Stomach (tissue), 9 donors: ENCODE results near the gene CDC42EP1. TPM values are rescaled to one million over a fixed set of nuclear protein-coding genes. Genes with fewer than 3 reads are reported as not detected.

Experiments used
- DNase-seq, 2 donors: peaks; one replicate each; pipeline versions ENCODE4 v3.0.0 to v3.0.0-alpha.2; 2013 to 2019
- H3K27ac ChIP-seq, 5 donors: fragments of 200-600 bp in 4 of 5; sonication (generic) in 4 of 5; one replicate each; pipeline ENCODE4 v1.5.1; 2013 to 2019; ENCODE audit warnings: mild to moderate bottlenecking in 1 of 5, moderate library complexity in 1 of 5
- H3K27me3 ChIP-seq, 3 donors: fragments of 200-600 bp; sonication (generic); one replicate each; pipeline ENCODE4 v1.5.1; 2017 to 2019; ENCODE audit warnings: mixed run types in 1 of 3
- H3K36me3 ChIP-seq, 4 donors: fragments of 200-600 bp; sonication (generic); 1 replicate in 3 of 4; 2 replicates in 1 of 4; pipeline ENCODE4 v1.5.1; 2016 to 2019
- H3K4me1 ChIP-seq, 4 donors: fragments of 200-600 bp; sonication (generic); one replicate each; pipeline ENCODE4 v1.5.1; 2016 to 2019
- H3K4me3 ChIP-seq, 4 donors: fragments of 200-600 bp; sonication (generic) in 3 of 4; one replicate each; pipeline ENCODE4 v1.5.1; 2016 to 2019; ENCODE audit warnings: mild to moderate bottlenecking in 1 of 4
- H3K9me3 ChIP-seq, 4 donors: fragments of 200-600 bp; sonication (generic); one replicate each; pipeline ENCODE4 v1.5.1; 2016 to 2019
- CTCF ChIP-seq, 7 experiments: fragments of 450-650 bp in 4 of 7; fragments of 200-600 bp in 3 of 7; sonication (generic) in 3 of 7; IDR thresholded peaks; one replicate each; pipeline ENCODE4 v1.5.1; 2016 to 2019; ENCODE audit warnings: antibody characterized with exemption in 7 of 7, control low read depth in 2 of 7, mild to moderate bottlenecking in 1 of 7
- EP300 ChIP-seq: sonication (generic); formaldehyde crosslinking; IDR thresholded peaks from one replicate; pipeline ENCODE4 v1.6.1; 2017; ENCODE audit warnings: antibody characterized with exemption
- POLR2A ChIP-seq, 4 donors: fragments of 450-650 bp; IDR thresholded peaks; one replicate each; pipeline ENCODE4 v1.6.1; 2016; ENCODE audit warnings: antibody characterized with exemption in 4 of 4, control low read depth in 2 of 4, mild to moderate bottlenecking in 1 of 4, moderate library complexity in 1 of 4
- POLR2AphosphoS5 ChIP-seq, 3 donors: sonication (generic); formaldehyde crosslinking; IDR thresholded peaks; one replicate each; pipeline ENCODE4 v1.6.1; 2016; ENCODE audit warnings: antibody characterized with exemption in 3 of 3
- WGBS, 5 donors: extraction: QIAGEN DNeasy Blood & Tissue Kit in 3 of 5; methylation state at CpG; one replicate each; pipeline versions ENCODE4 v1.1.5 to v1.1.7; 2013 to 2018; 5-methylcytosine and 5-hydroxymethylcytosine counted together
- intact Hi-C: fragments of 100-400 bp; cut with DNase I; formaldehyde crosslinking; loops from one replicate; pipeline ENCODE4 v1.15.1; 2023; ENCODE audit warnings: low total_unique reads
- polyA plus RNA-seq, 3 donors: library from polyadenylated mRNA; stranded (reverse); fragments of 200-250 nt; gene quantifications; one replicate each; pipeline ENCODE4 v1.2.3, GENCODE V29; 2013
- total RNA-seq, 5 donors: library from RNA; depleted of rRNA; stranded (reverse); fragments of >200 nt; gene quantifications; one replicate each; pipeline versions ENCODE4 v1.1.0 to v1.2.3, GENCODE V29; 2014 to 2016
- donor health status: healthy with polysubstance abuse.
- donor health status: Bipolar disorder and iron deficiency.
- donor health status: healthy.

Gene CDC42EP1
- total and polyA plus RNA-seq, 8 donors = 28.6 to 195 (median 80.1) TPM

DNA sequence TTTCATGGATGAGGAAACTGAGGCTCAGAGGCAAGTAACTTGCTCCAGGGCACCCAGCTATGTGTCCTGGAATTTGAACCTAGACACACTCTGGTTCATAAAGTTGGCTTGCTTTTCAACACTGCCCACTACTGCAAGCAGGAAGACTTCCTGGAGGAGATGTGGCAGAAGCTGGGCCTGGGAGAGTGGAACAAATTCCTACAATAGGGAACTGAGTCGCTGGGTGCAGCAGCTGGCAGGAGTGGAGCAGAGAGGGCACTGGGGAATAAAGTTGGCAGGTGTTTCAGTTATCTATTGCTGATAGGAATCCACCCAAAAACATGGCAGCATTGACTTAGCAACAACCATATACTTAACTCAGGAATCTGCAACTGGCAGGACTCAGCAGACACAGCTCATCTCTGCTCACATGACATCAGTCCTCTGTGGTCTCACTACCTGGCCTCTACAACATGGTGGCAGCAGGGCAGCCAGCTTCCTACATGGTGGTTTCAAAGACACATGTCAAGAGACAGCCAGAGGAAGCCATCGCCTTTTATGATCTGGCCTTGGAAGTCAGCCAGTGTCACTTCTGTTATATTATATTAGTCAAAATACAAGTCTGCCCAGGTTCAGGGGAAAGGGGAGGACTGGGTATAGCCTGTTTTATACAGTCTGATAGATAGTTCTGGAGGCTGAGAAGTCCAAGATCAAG lies 30.5 kb upstream of the CDC42EP1 start:
- H3K4me3 ChIP-seq = no peak overlapping the region
- WGBS, 5 donors = 43 to 71% (median 61%) methylated on average over 2 of the region's 2 CpGs
- peaks cover 0 to 23% (median 1%) of the 10 kb centered on the region in 4 donors for H3K4me1 ChIP-seq
- no peaks in the 10 kb centered on the region for H3K27me3 ChIP-seq
- no peaks in the 10 kb centered on the region for H3K9me3 ChIP-seq
- no peak overlapping the region for H3K27ac ChIP-seq
- H3K36me3 ChIP-seq = no peaks in the 10 kb centered on the region
- no peak for TF ChIP-seq CTCF (IDR thresholded peaks at IDR 0.05)
- no peak for TF ChIP-seq POLR2A (IDR thresholded peaks at IDR 0.05)
- no peak for TF ChIP-seq POLR2AphosphoS5 (IDR thresholded peaks at IDR 0.05)
- no peak for TF ChIP-seq EP300
- no peak for DNase-seq
- intact Hi-C loops = no loop called here

DNA sequence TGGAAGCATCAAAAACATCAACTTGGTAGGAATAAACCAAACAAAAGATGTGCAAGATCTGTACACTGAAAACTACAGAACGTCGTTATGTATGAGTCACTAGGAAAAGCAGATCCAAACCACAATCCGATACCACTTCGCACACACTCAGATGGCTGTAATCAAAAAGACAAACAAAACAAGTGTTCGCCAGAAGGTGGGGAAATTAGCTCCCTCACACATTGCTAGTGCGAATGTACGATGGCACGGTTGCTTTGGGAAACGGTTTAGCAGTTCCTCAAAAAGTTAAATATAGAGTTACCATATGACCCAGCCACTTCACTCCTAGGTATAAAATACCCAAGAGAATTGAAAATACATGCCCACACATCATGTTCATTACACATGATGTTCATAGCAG lies 26.3 kb upstream of the CDC42EP1 start:
- peak in 1 of 3 donors; percentile 81 for TF ChIP-seq POLR2AphosphoS5 (IDR thresholded peaks at IDR 0.05)
- no peak for TF ChIP-seq CTCF (IDR thresholded peaks at IDR 0.05)
- no peak for TF ChIP-seq EP300
- no peak for TF ChIP-seq POLR2A (IDR thresholded peaks at IDR 0.05)
- peaks cover 5 to 28% (median 8%) of the 10 kb centered on the region in 4 donors for H3K4me1 ChIP-seq
- peak overlapping the region in 2 of 5 donors; percentile 8 to 31 for H3K27ac ChIP-seq
- no peaks in the 10 kb centered on the region for H3K27me3 ChIP-seq
- peak in 1 of 2 donors; percentile 78 for DNase-seq
- H3K36me3 ChIP-seq = no peaks in the 10 kb centered on the region
- no peak overlapping the region for H3K4me3 ChIP-seq
- H3K9me3 ChIP-seq = no peaks in the 10 kb centered on the region
- intact Hi-C loops = no loop called here
- WGBS, 5 donors = 11 to 29% (median 17%) methylated on average over 9 of the region's 9 CpGs

GRCh38 chr22:37534445-37534844 lies 25.8 kb upstream of the CDC42EP1 start:
- Histone ChIP-seq H3K27me3 (no peaks in the 10 kb centered on the region), H3K36me3 (no peaks in the 10 kb centered on the region), H3K4me1 (peaks cover 8 to 33% (median 13%) of the 10 kb centered on the region in 4 donors), H3K9me3 (no peaks in the 10 kb centered on the region), H3K27ac (peak overlapping the region in 1 of 5 donors; percentile 31), H3K4me3 (no peak overlapping the region)
- intact Hi-C loops = no loop called here
- 72 to 91% (median 84%) methylated on average over 3 of the region's 3 CpGs for WGBS, 5 donors
- TF ChIP-seq POLR2AphosphoS5 (IDR thresholded peaks at IDR 0.05) (no peak), CTCF (IDR thresholded peaks at IDR 0.05) (no peak), EP300 (no peak)
- DNase-seq = no peak

DNA sequence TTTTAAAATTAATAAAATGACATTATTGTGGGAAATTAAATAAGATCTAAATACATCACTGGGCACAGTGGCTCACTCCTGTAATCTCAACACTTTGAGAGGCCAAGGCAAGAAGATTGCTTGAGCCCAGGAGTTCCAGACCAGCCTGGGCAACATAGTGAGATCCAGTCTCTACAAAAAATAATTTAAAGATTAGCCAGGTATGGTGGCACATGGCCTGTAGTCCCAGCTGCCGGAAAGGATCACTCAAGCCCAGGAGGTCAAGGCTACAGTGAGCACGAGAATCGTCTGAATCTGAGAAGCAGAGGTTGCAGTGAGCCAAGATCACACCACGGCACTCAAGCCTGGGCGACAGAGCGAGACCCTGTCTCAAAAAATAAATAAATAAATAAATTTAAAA lies 25.1 kb upstream of the CDC42EP1 start:
- 87 to 95% (median 94%) methylated on average over 6 of the region's 6 CpGs for WGBS, 5 donors
- intact Hi-C loops = no loop called here
- DNase-seq = no peak

More for the DNA sequence above, 25.1 kb upstream of the CDC42EP1 start:
- Histone ChIP-seq H3K27ac (no peak overlapping the region), H3K4me1 (peaks cover 8 to 40% (median 13%) of the 10 kb centered on the region in 4 donors), H3K9me3 (no peaks in the 10 kb centered on the region), H3K36me3 (no peaks in the 10 kb centered on the region), H3K4me3 (no peak overlapping the region), H3K27me3 (no peaks in the 10 kb centered on the region)
- TF ChIP-seq POLR2A (IDR thresholded peaks at IDR 0.05) (no peak), CTCF (IDR thresholded peaks at IDR 0.05) (no peak), EP300 (no peak), POLR2AphosphoS5 (IDR thresholded peaks at IDR 0.05) (no peak)
